Hematopoietic multipotent progenitor cell treated with erythropoietin and hydrocortisone succinate and interleukin-3 and kit ligand, for 8 days (in vitro differentiated cells): ENCODE results near the gene MTURN.

Source experiments
- DNase-seq: peaks from one replicate; pipeline ENCODE4 v3.0.0-alpha.2; 2015

The MTURN gene

GRCh38 chr7:30162622-30163124, 27.9 kb downstream of the MTURN start:
- no peak for DNase-seq

GRCh38 chr7:30163231-30163894, 28.6 kb downstream of the MTURN start:
- DNase-seq: peak; percentile 80

GRCh38 chr7:30164567-30164966, 29.8 kb downstream of the MTURN start:
- DNase-seq: peak; percentile 81

- DNase-seq: no peak
Measured at GRCh38 chr7:30165590-30165989, 30.8 kb downstream of the MTURN start.

GRCh38 chr7:30166155-30166840, 31.5 kb downstream of the MTURN start:
- no peak for DNase-seq

GRCh38 chr7:30166841-30167235, 32.1 kb downstream of the MTURN start:
- DNase-seq: no peak

GRCh38 chr7:30167901-30168300, 33.1 kb downstream of the MTURN start:
- DNase-seq: no peak

GRCh38 chr7:30168835-30169573, 34.2 kb downstream of the MTURN start:
- DNase-seq: no peak

- no peak for DNase-seq
Measured at GRCh38 chr7:30169579-30169978, 34.8 kb downstream of the MTURN start.

GRCh38 chr7:30170476-30171205, 35.9 kb downstream of the MTURN start:
- DNase-seq: no peak

- no peak for DNase-seq
Measured at GRCh38 chr7:30171766-30172447, 37.1 kb downstream of the MTURN start.

GRCh38 chr7:30172451-30172850, 37.7 kb downstream of the MTURN start:
- no peak for DNase-seq

GRCh38 chr7:30173058-30173897, 38.5 kb downstream of the MTURN start:
- no peak for DNase-seq

GRCh38 chr7:30175180-30175579, 40.4 kb downstream of the MTURN start:
- DNase-seq: no peak

- DNase-seq: no peak
Measured at GRCh38 chr7:30175636-30176147, 40.9 kb downstream of the MTURN start.

GRCh38 chr7:30176463-30177109, 41.8 kb downstream of the MTURN start:
- DNase-seq: peak; percentile 47

- DNase-seq: no peak
Measured at GRCh38 chr7:30177186-30177585, 42.4 kb downstream of the MTURN start.

- no peak for DNase-seq
Measured at GRCh38 chr7:30177965-30178364, 43.2 kb downstream of the MTURN start.

GRCh38 chr7:30178748-30179436, 44.1 kb downstream of the MTURN start:
- no peak for DNase-seq

- DNase-seq: no peak
Measured at GRCh38 chr7:30180718-30181117, 45.9 kb downstream of the MTURN start.
